H9 (cell line): ENCODE results near the gene ZNF469. TPM values are rescaled to one million over a fixed set of nuclear protein-coding genes. Genes with fewer than 3 reads are reported as not detected.

Source experiments
- DNase-seq: peaks from one replicate; pipeline ENCODE4 v3.0.0-alpha.2; 2017
- H2AFZ ChIP-seq: one replicate; pipeline ENCODE4 v1.6.1; 2013; ENCODE audit warnings: mild to moderate bottlenecking, low read length, control low read depth, moderate library complexity
- H2AK5ac ChIP-seq: 2 replicates; pipeline ENCODE4 v1.6.1; 2013; ENCODE audit warnings: low read length, control low read depth, mixed read lengths; ENCODE audit not compliant: insufficient read length
- H2BK120ac ChIP-seq: one replicate; pipeline ENCODE4 v1.6.1; 2013; ENCODE audit warnings: low read depth, mild to moderate bottlenecking, low read length, control low read depth, inconsistent platforms; ENCODE audit not compliant: poor library complexity, severe bottlenecking
- H2BK12ac ChIP-seq: 2 replicates; pipeline ENCODE4 v1.6.1; 2013; ENCODE audit warnings: low read length, control low read depth, mixed read lengths, low read depth; ENCODE audit not compliant: insufficient read length
- H2BK15ac ChIP-seq: 2 replicates; pipeline ENCODE4 v1.6.1; 2013; ENCODE audit warnings: low read depth, low read length, control low read depth
- H2BK20ac ChIP-seq: one replicate; pipeline ENCODE4 v1.6.1; 2013; ENCODE audit warnings: low read depth, mild to moderate bottlenecking, low read length, control low read depth, inconsistent platforms; ENCODE audit not compliant: poor library complexity, severe bottlenecking
- H2BK5ac ChIP-seq: 2 replicates; pipeline ENCODE4 v1.6.1; 2013; ENCODE audit warnings: low read length, control low read depth, mixed read lengths; ENCODE audit not compliant: insufficient read length
- H3K14ac ChIP-seq: 2 replicates; pipeline ENCODE4 v1.6.1; 2013; ENCODE audit warnings: low read length, control low read depth; ENCODE audit not compliant: insufficient read depth
- H3K18ac ChIP-seq: 2 replicates; pipeline ENCODE4 v1.6.1; 2013; ENCODE audit warnings: low read depth, mild to moderate bottlenecking, mixed read lengths, low read length, control low read depth; ENCODE audit not compliant: insufficient read length
- H3K23ac ChIP-seq: 2 replicates; pipeline ENCODE4 v1.6.1; 2013; ENCODE audit warnings: low read length, control low read depth, mixed read lengths, low read depth; ENCODE audit not compliant: insufficient read length
- H3K23me2 ChIP-seq: 2 replicates; pipeline ENCODE4 v1.6.1; 2013; ENCODE audit warnings: low read depth, mild to moderate bottlenecking, mixed read lengths, low read length, control low read depth; ENCODE audit not compliant: insufficient read length, poor library complexity, severe bottlenecking
- H3K27ac ChIP-seq: 2 replicates; pipeline ENCODE4 v1.5.1; 2013; ENCODE audit warnings: low read length, control low read depth, mixed read lengths, low read depth; ENCODE audit not compliant: insufficient read length
- H3K27me3 ChIP-seq: 2 replicates; pipeline ENCODE4 v1.6.1; 2013; ENCODE audit warnings: low read length, control low read depth, inconsistent platforms; ENCODE audit not compliant: insufficient read depth
- H3K4ac ChIP-seq: 2 replicates; pipeline ENCODE4 v1.6.1; 2013; ENCODE audit warnings: low read depth, mild to moderate bottlenecking, control low read depth, inconsistent platforms, low read length, moderate library complexity
- H3K4me1 ChIP-seq: 2 replicates; pipeline ENCODE4 v1.6.1; 2013; ENCODE audit warnings: low read length, control low read depth, inconsistent platforms; ENCODE audit not compliant: insufficient read depth
- H3K4me2 ChIP-seq: 2 replicates; pipeline ENCODE4 v1.6.1; 2013; ENCODE audit warnings: low read length, control low read depth, mixed read lengths; ENCODE audit not compliant: insufficient read length, insufficient read depth
- H3K56ac ChIP-seq: 2 replicates; pipeline ENCODE4 v1.6.1; 2013; ENCODE audit warnings: low read depth, mild to moderate bottlenecking, mixed read lengths, low read length, control low read depth; ENCODE audit not compliant: insufficient read length
- H3K79me1 ChIP-seq: 2 replicates; pipeline ENCODE4 v1.6.1; 2013; ENCODE audit warnings: low read depth, mild to moderate bottlenecking, moderate library complexity, low read length, control low read depth, inconsistent platforms; ENCODE audit not compliant: insufficient read depth, poor library complexity, severe bottlenecking
- H3K79me2 ChIP-seq: 2 replicates; pipeline ENCODE4 v1.6.1; 2013; ENCODE audit warnings: low read length, control low read depth, inconsistent platforms; ENCODE audit not compliant: insufficient read depth
- H3K9ac ChIP-seq: 2 replicates; pipeline ENCODE4 v1.6.1; 2013; ENCODE audit warnings: low read length, control low read depth, mixed read lengths; ENCODE audit not compliant: insufficient read length; ENCODE audit errors: extremely low read depth
- H3K9me3 ChIP-seq: one replicate; pipeline ENCODE4 v1.6.1; 2013; ENCODE audit warnings: low read depth, low read length, inconsistent platforms; ENCODE audit not compliant: control insufficient read depth
- H3T11ph ChIP-seq: one replicate; pipeline ENCODE4 v1.6.1; 2013; ENCODE audit warnings: mild to moderate bottlenecking, low read length, control low read depth, inconsistent platforms
- H4K20me1 ChIP-seq: one replicate; pipeline ENCODE4 v1.6.1; 2013; ENCODE audit not compliant: control insufficient read depth, insufficient read length, insufficient read depth
- H4K5ac ChIP-seq: 2 replicates; pipeline ENCODE4 v1.6.1; 2013; ENCODE audit warnings: low read depth, mild to moderate bottlenecking, mixed read lengths, low read length, control low read depth; ENCODE audit not compliant: insufficient read length
- H4K8ac ChIP-seq: replicated peaks from 2 replicates; pipeline ENCODE4 v1.6.1; 2013; ENCODE audit warnings: low read length, control low read depth, mixed read lengths, low read depth; ENCODE audit not compliant: insufficient read length
- H4K91ac ChIP-seq: 2 replicates; pipeline ENCODE4 v1.6.1; 2013; ENCODE audit warnings: low read depth, mild to moderate bottlenecking, moderate library complexity, mixed read lengths, low read length, control low read depth; ENCODE audit not compliant: insufficient read length
- H3K27ac Mint-ChIP-seq, 3 experiments: 2 replicates in 2 of 3; 3 replicates in 1 of 3; pipeline ENCODE4 v1.8.0; 2020 to 2021; ENCODE audit warnings: mixed read lengths in 3 of 3, mild to moderate bottlenecking in 1 of 3, moderate library complexity in 1 of 3
- H3K27me3 Mint-ChIP-seq: 2 replicates; pipeline ENCODE4 v1.8.0; 2021; ENCODE audit warnings: low read depth, mild to moderate bottlenecking, moderate library complexity, mixed read lengths
- H3K36me3 Mint-ChIP-seq, 3 experiments: 2 replicates in 2 of 3; 3 replicates in 1 of 3; pipeline ENCODE4 v1.8.0; 2020 to 2021; ENCODE audit warnings: low read depth in 3 of 3, mixed read lengths in 3 of 3; ENCODE audit not compliant: insufficient read depth in 1 of 3
- H3K4me1 Mint-ChIP-seq, 2 experiments: 2 replicates each; pipeline ENCODE4 v1.8.0; 2020; ENCODE audit warnings: mixed read lengths in 2 of 2
- H3K4me3 Mint-ChIP-seq, 2 experiments: 2 replicates in 1 of 2; 3 replicates in 1 of 2; pipeline ENCODE4 v1.8.0; 2020 to 2021; ENCODE audit warnings: mild to moderate bottlenecking in 2 of 2, mixed read lengths in 2 of 2, moderate library complexity in 1 of 2
- H3K9me3 Mint-ChIP-seq, 2 experiments: 2 replicates in 1 of 2; 3 replicates in 1 of 2; pipeline ENCODE4 v1.8.0; 2020; ENCODE audit warnings: mild to moderate bottlenecking in 2 of 2, mixed read lengths in 2 of 2, moderate library complexity in 1 of 2
- CTCF ChIP-seq: fragments of 200-600 bp; sonication (generic); conservative IDR thresholded peaks from 3 replicates; pipeline ENCODE4 v1.8.0; 2021; ENCODE audit warnings: antibody characterized with exemption, mild to moderate bottlenecking
- WGBS: extraction: QIAGEN DNeasy Blood & Tissue Kit; methylation state at CpG from one replicate; pipeline ENCODE4 v1.1.7; 2013; ENCODE audit warnings: missing lambda C conversion rate, low lambda C conversion rate, mixed read lengths; ENCODE audit not compliant: insufficient read length; ENCODE audit errors: extremely low coverage; 5-methylcytosine and 5-hydroxymethylcytosine counted together
- total RNA-seq: library from RNA; stranded (reverse); gene quantifications from 2 replicates; pipeline ENCODE4 v1.2.1, GENCODE V29; 2021

The ZNF469 gene
- total RNA-seq, 1 experiment from 2014 or later, result 4.4 TPM

- peak overlapping the region in 1 of 3 experiments; percentile 68; a peak in 1 of 7 replicates for H3K27ac Mint-ChIP-seq
Measured at GRCh38 chr16:88349153-88349902, 33.4 kb upstream of the ZNF469 start.

More at GRCh38 chr16:88349153-88349902, 33.4 kb upstream of the ZNF469 start:
- H3K79me2 ChIP-seq, result no peaks in the 10 kb centered on the region
- DNase-seq, result no peak
- H2BK20ac ChIP-seq, result no peak overlapping the region
- H3K4me1 Mint-ChIP-seq, result peaks cover 2 to 7% of the 10 kb centered on the region in 2 experiments; a peak in 2 of 4 replicates
- H3K4me3 Mint-ChIP-seq, result peak overlapping the region in 1 of 2 experiments; percentile 33; a peak in 3 of 5 replicates
- H3K23ac ChIP-seq, result no peak overlapping the region
- no peaks in the 10 kb centered on the region for H3K4me1 ChIP-seq
- H2AK5ac ChIP-seq, result no peak overlapping the region
- no peaks in the 10 kb centered on the region for H3K23me2 ChIP-seq
- H3K79me1 ChIP-seq, result no peaks in the 10 kb centered on the region
- no peaks in the 10 kb centered on the region for H4K20me1 ChIP-seq
- no peak for TF ChIP-seq CTCF
- H2BK5ac ChIP-seq, result no peak overlapping the region
- H2AFZ ChIP-seq, result no peak overlapping the region
- no peak overlapping the region for H2BK12ac ChIP-seq
- no peak overlapping the region for H3K27ac ChIP-seq
- H3K4ac ChIP-seq, result no peak overlapping the region
- H2BK15ac ChIP-seq, result no peak overlapping the region
- no peaks in the 10 kb centered on the region for H3K27me3 ChIP-seq
- H4K91ac ChIP-seq, result no peak overlapping the region
- peaks cover 0 to 4% of the 10 kb centered on the region in 2 experiments; a peak in 2 of 5 replicates for H3K9me3 Mint-ChIP-seq
- H3K14ac ChIP-seq, result no peak overlapping the region
- H3K9me3 ChIP-seq, result no peaks in the 10 kb centered on the region
- no peak overlapping the region for H3K9ac ChIP-seq
- H4K8ac ChIP-seq, result no peak overlapping the region
- H3K56ac ChIP-seq, result no peak overlapping the region
- H3K4me2 ChIP-seq, result no peak overlapping the region
- no peak overlapping the region for H3T11ph ChIP-seq
- H2BK120ac ChIP-seq, result no peak overlapping the region
- WGBS, result no CpG with 5 or more reads among the region's 12 CpGs
- no peaks in the 10 kb centered on the region for H3K27me3 Mint-ChIP-seq
- H4K5ac ChIP-seq, result no peak overlapping the region
- no peak overlapping the region for H3K18ac ChIP-seq
- no peaks in the 10 kb centered on the region; a peak in 1 of 7 replicates for H3K36me3 Mint-ChIP-seq
